AG08395 (cell line): ENCODE data around the gene AFF2.

Experiments
- DNase-seq: peaks from one replicate; pipeline ENCODE4 v3.0.0; 2012; ENCODE audit warnings: mixed read lengths, low spot score

AFF2 gene

GRCh38 chrX:148536961-148537360 lies 36.5 kb downstream of the AFF2 start:
- peak; percentile 28 for DNase-seq

- DNase-seq, result no peak
Measured at GRCh38 chrX:148537556-148538182, 37.3 kb downstream of the AFF2 start.

- DNase-seq, result no peak
Measured at GRCh38 chrX:148538582-148538981, 38.2 kb downstream of the AFF2 start.

- no peak for DNase-seq
Measured at GRCh38 chrX:148540114-148540513, 39.7 kb downstream of the AFF2 start.

- no peak for DNase-seq
Measured at GRCh38 chrX:148540671-148541583, 40.5 kb downstream of the AFF2 start.

GRCh38 chrX:148541584-148541940 lies 41.1 kb downstream of the AFF2 start:
- DNase-seq, result no peak

- DNase-seq, result no peak
Measured at GRCh38 chrX:148542481-148543255, 42.3 kb downstream of the AFF2 start.

GRCh38 chrX:148552775-148553174 lies 52.4 kb downstream of the AFF2 start:
- DNase-seq, result no peak

- DNase-seq, result no peak
Measured at GRCh38 chrX:148555101-148555500, 54.7 kb downstream of the AFF2 start.

GRCh38 chrX:148555571-148556243 lies 55.3 kb downstream of the AFF2 start:
- DNase-seq, result no peak

- DNase-seq, result no peak
Measured at GRCh38 chrX:148556498-148556897, 56.1 kb downstream of the AFF2 start.

- DNase-seq, result no peak
Measured at GRCh38 chrX:148562846-148563245, 62.4 kb downstream of the AFF2 start.

- DNase-seq, result peak; percentile 58
Measured at GRCh38 chrX:148567229-148567628, 66.8 kb downstream of the AFF2 start.

GRCh38 chrX:148567779-148568178 lies 67.4 kb downstream of the AFF2 start:
- DNase-seq, result no peak

GRCh38 chrX:148568763-148569162 lies 68.3 kb downstream of the AFF2 start:
- DNase-seq, result no peak

- no peak for DNase-seq
Measured at GRCh38 chrX:148572337-148572736, 71.9 kb downstream of the AFF2 start.

GRCh38 chrX:148573119-148573518 lies 72.7 kb downstream of the AFF2 start:
- no peak for DNase-seq

GRCh38 chrX:148574237-148574973 lies 74.0 kb downstream of the AFF2 start:
- peak; percentile 6 for DNase-seq

- no peak for DNase-seq
Measured at GRCh38 chrX:148576396-148576795, 76.0 kb downstream of the AFF2 start.

- no peak for DNase-seq
Measured at GRCh38 chrX:148577741-148578140, 77.3 kb downstream of the AFF2 start.

- no peak for DNase-seq
Measured at GRCh38 chrX:148580016-148580415, 79.6 kb downstream of the AFF2 start.
